HepG2 (cell line): ENCODE data around the gene ALOX12. TPM values are rescaled to one million over a fixed set of nuclear protein-coding genes. Genes with fewer than 3 reads are reported as not detected.

Source experiments
- ATAC-seq: fragments of 200-7000 bp; cut with Tn5 transposase; 3 replicates; pipeline ENCODE4 v1.9.1; 2020; ENCODE audit warnings: mild to moderate bottlenecking, moderate library complexity
- BruUV-seq: library from RNA; stranded (reverse); fragments of 400-500 nt; replicated peaks from 2 replicates; lab custom pipeline; 2021; lab: Mats Ljungman, UMichigan
- CTCF ChIA-PET: fragments of 300-600 bp; formaldehyde crosslinking; extraction: SDS; loops from one replicate; lab custom pipeline; 2021; ENCODE audit warnings: low total read pairs, inconsistent platforms, low intra/inter-chr PET ratio; lab: Yijun Ruan, JAX
- POLR2A ChIA-PET: fragments of 350-600 bp; sonication (Branson Sonifier 250); formaldehyde crosslinking; loops from one replicate; lab custom pipeline; 2020; ENCODE audit warnings: antibody characterized with exemption, inconsistent platforms; lab: Yijun Ruan, JAX
- DNase-seq: peaks from one replicate; pipeline ENCODE4 v3.0.0-alpha.2; 2015; ENCODE audit warnings: low spot score
- FAIRE-seq: peaks from 3 replicates; lab custom pipeline; 2011; peaks lifted over from hg19 to GRCh38; lab: Jason Lieb, UNC
- H2AFZ ChIP-seq: one replicate; pipeline ENCODE4 v1.6.1; 2011; ENCODE audit warnings: low read length, inconsistent platforms
- H3K27ac ChIP-seq: fragments of 300-600 bp; 3 replicates; pipeline ENCODE4 v1.8.0; 2011; ENCODE audit warnings: mixed run types, mild to moderate bottlenecking, mixed read lengths, low read length, inconsistent platforms; ENCODE audit not compliant: insufficient read depth; ENCODE audit errors: extremely low read length
- H3K27me3 ChIP-seq, 2 experiments: fragments of 200-600 bp in 1 of 2; 2 replicates in 1 of 2; 3 replicates in 1 of 2; pipeline versions ENCODE4 v1.6.0 to v1.8.0; 2011; ENCODE audit warnings: low read length in 2 of 2, mild to moderate bottlenecking in 2 of 2, moderate library complexity in 2 of 2, inconsistent platforms in 1 of 2; ENCODE audit not compliant: insufficient read depth in 2 of 2, control insufficient read depth in 1 of 2
- H3K36me3 ChIP-seq, 2 experiments: fragments of 200-600 bp in 1 of 2; replicated peaks in 1 of 2; 2 replicates in 1 of 2; 3 replicates in 1 of 2; pipeline versions ENCODE4 v1.5.1 to v1.8.0; 2011; ENCODE audit warnings: low read length in 2 of 2, inconsistent platforms in 1 of 2; ENCODE audit not compliant: insufficient read depth in 2 of 2, control insufficient read depth in 1 of 2
- H3K4me1 ChIP-seq: 2 replicates; pipeline ENCODE4 v1.5.1; 2012; ENCODE audit warnings: low read length, inconsistent platforms; ENCODE audit not compliant: insufficient read depth
- H3K4me2 ChIP-seq: 2 replicates; pipeline ENCODE4 v1.6.0; 2011; ENCODE audit warnings: low read depth, low read length, inconsistent platforms
- H3K4me3 ChIP-seq, 3 experiments: fragments of 200-600 bp in 1 of 3; sonication (generic), shearing (Covaris generic) in 1 of 3; replicated peaks in 1 of 3; 2 replicates each; pipeline ENCODE4 v1.5.1; 2011 to 2016; ENCODE audit warnings: low read length in 3 of 3, inconsistent platforms in 2 of 3, low read depth in 2 of 3, mild to moderate bottlenecking in 2 of 3, control low read depth in 1 of 3, mixed read lengths in 1 of 3; ENCODE audit not compliant: insufficient read depth in 1 of 3
- H3K79me2 ChIP-seq: one replicate; pipeline ENCODE4 v1.6.1; 2011; ENCODE audit warnings: low read length, inconsistent platforms; ENCODE audit not compliant: insufficient read depth
- H3K9ac ChIP-seq: 2 replicates; pipeline ENCODE4 v1.6.0; 2011; ENCODE audit warnings: mild to moderate bottlenecking, low read depth, low read length, inconsistent platforms; ENCODE audit not compliant: insufficient read depth
- H3K9me3 ChIP-seq: 2 replicates; pipeline ENCODE4 v1.5.1; 2012; ENCODE audit warnings: mild to moderate bottlenecking, low read length
- H4K20me1 ChIP-seq: 2 replicates; pipeline ENCODE4 v1.6.0; 2011; ENCODE audit warnings: inconsistent platforms, mild to moderate bottlenecking, low read length, moderate library complexity; ENCODE audit not compliant: insufficient read depth
- ASH2L ChIP-seq: fragments of 300-600, 200-600 bp; sonication (generic); IDR thresholded peaks from 2 replicates; pipeline ENCODE4 v1.7.0; 2017; ENCODE audit warnings: low read depth, mild to moderate bottlenecking, moderate library complexity, mixed read lengths, low read length; ENCODE audit not compliant: insufficient read length
- CENPT ChIP-seq: sonication (generic); formaldehyde crosslinking; IDR thresholded peaks from 2 replicates; pipeline ENCODE4 v1.8.0; 2022; ENCODE audit warnings: low read depth, mild to moderate bottlenecking, moderate library complexity, missing genetic modification reagents
- FOXA1 ChIP-seq, 2 experiments: fragments of 450-650 bp in 1 of 2; sonication (generic) in 1 of 2; formaldehyde crosslinking in 1 of 2; IDR thresholded peaks; 2 replicates each; pipeline versions ENCODE4 v1.4.0 to v1.6.1; 2016 to 2020; ENCODE audit warnings: missing genetic modification reagents in 1 of 2
- GATAD2A ChIP-seq: IDR thresholded peaks from 2 replicates; pipeline ENCODE4 v1.6.1; 2016
- HIVEP1 ChIP-seq: sonication (generic); formaldehyde crosslinking; IDR thresholded peaks from 2 replicates; pipeline ENCODE4 v1.4.0; 2020; ENCODE audit warnings: mild to moderate bottlenecking, missing genetic modification reagents
- HOXA7 ChIP-seq: sonication (generic); formaldehyde crosslinking; IDR thresholded peaks from 2 replicates; pipeline ENCODE4 v1.8.1; 2022; ENCODE audit warnings: mild to moderate bottlenecking, missing genetic modification reagents, moderate library complexity
- PRMT3 ChIP-seq: sonication (generic); formaldehyde crosslinking; IDR thresholded peaks from 2 replicates; pipeline ENCODE4 v1.8.1; 2022; ENCODE audit warnings: low read depth, mild to moderate bottlenecking, moderate library complexity, missing genetic modification reagents, borderline replicate concordance
- TP53 ChIP-seq: sonication (generic); formaldehyde crosslinking; conservative IDR thresholded peaks from 2 replicates; pipeline ENCODE4 v1.4.0; 2020; ENCODE audit warnings: missing genetic modification reagents
- ZBTB20 ChIP-seq: sonication (generic); formaldehyde crosslinking; IDR thresholded peaks from 2 replicates; pipeline ENCODE4 v1.8.1; 2023; ENCODE audit warnings: missing genetic modification reagents, low read depth, mild to moderate bottlenecking, borderline replicate concordance
- ZNF274 ChIP-seq: sonication (generic); formaldehyde crosslinking; IDR thresholded peaks from 2 replicates; pipeline ENCODE4 v1.5.1; 2020; ENCODE audit warnings: mild to moderate bottlenecking, missing genetic modification reagents
- ZNF335 ChIP-seq: sonication (generic); formaldehyde crosslinking; IDR thresholded peaks from 2 replicates; pipeline ENCODE4 v1.4.0; 2020; ENCODE audit warnings: missing genetic modification reagents
- ZNF605 ChIP-seq: sonication (generic); formaldehyde crosslinking; IDR thresholded peaks from 2 replicates; pipeline ENCODE4 v1.8.0; 2022; ENCODE audit warnings: mild to moderate bottlenecking, missing genetic modification reagents
- ZSCAN31 ChIP-seq: sonication (generic); formaldehyde crosslinking; IDR thresholded peaks from 2 replicates; pipeline ENCODE4 v1.5.0; 2020; ENCODE audit warnings: low read depth, mild to moderate bottlenecking, missing genetic modification reagents
- WGBS: methylation state at CpG from one replicate; pipeline ENCODE4 v1.1.6; 2017; ENCODE audit warnings: low lambda C conversion rate; 5-methylcytosine and 5-hydroxymethylcytosine counted together
- in situ Hi-C: cut with HindIII; loops from 2 replicates; pipeline ENCODE4 v1.10.0; 2017; ENCODE audit warnings: low pct_unique_long_range_greater_than_20kb; ENCODE audit not compliant: extremely low pct_ligation_motif_present
- intact Hi-C: fragments of 100-400 bp; cut with micrococcal nuclease; formaldehyde crosslinking; loops from one replicate; pipeline ENCODE4 v1.10.0; 2022; ENCODE audit not compliant: unreplicated experiment
- polyA plus RNA-seq, 8 experiments: library from polyadenylated mRNA; depleted of rRNA in 3 of 8; stranded (reverse) in 7 of 8; unstranded in 1 of 8; fragments of >200 nt; fragmentation: Illumina TruSeq in 4 of 8; extraction: Trizol in 4 of 8; gene quantifications; 2 replicates each; pipeline versions ENCODE4 v1.2.1 to v1.2.3, GENCODE V29; 2011 to 2016; ENCODE audit warnings: low read depth in 4 of 8, missing spikeins in 1 of 8, mixed read lengths in 1 of 8; ENCODE audit not compliant: insufficient read depth in 1 of 8
- total RNA-seq, 5 experiments: library from RNA; depleted of rRNA; stranded (reverse); fragments of >200 nt; fragmentation: Illumina TruSeq; extraction: Trizol; gene quantifications; 2 replicates each; pipeline ENCODE4 v1.2.3, GENCODE V29; 2016; ENCODE audit warnings: low read depth in 1 of 5
- TF ChIP-seq, protein P1 (sequence below): sonication (generic); formaldehyde crosslinking; IDR thresholded peaks from 2 replicates; pipeline ENCODE4 v1.5.0; 2020; ENCODE audit warnings: missing genetic modification reagents
- TF ChIP-seq, protein P2 (sequence below): sonication (generic); formaldehyde crosslinking; IDR thresholded peaks from 2 replicates; pipeline ENCODE4 v1.4.0; 2020; ENCODE audit warnings: missing genetic modification reagents, borderline replicate concordance
- TF ChIP-seq, protein P3 (sequence below): IDR thresholded peaks from 2 replicates; pipeline ENCODE4 v1.6.1; 2016; ENCODE audit warnings: missing genetic modification reagents, missing compliant biosample characterization
- TF ChIP-seq, protein P4 (sequence below): sonication (generic); formaldehyde crosslinking; IDR thresholded peaks from 2 replicates; pipeline ENCODE4 v1.4.0; 2020; ENCODE audit warnings: mild to moderate bottlenecking, low read depth, missing genetic modification reagents

ALOX12 gene
- total and polyA plus RNA-seq, 2 of the 13 experiments (the other 11 are each of a cell fraction or from before 2014, with no cell fraction given): not detected

DNA sequence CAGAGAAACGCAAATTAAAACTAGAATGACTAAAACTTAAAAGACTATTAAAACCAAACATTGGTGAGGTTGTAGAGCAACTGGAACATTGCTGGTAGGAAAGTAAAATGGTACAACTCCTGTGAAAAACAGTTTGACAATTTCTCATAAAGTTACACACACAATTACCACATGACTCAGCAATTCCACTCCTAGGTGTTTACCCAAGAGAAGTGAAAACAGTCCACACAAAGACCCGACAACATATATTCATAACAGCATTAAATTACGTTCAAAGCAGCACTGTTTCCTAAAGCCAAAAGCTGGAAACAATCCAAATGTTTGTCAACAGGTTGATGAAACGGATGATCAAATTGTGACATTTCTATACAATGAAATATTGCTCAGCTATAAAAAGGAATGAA, 26.5 kb upstream of the ALOX12 start (continued):
- TF ChIP-seq PRMT3 (no peak), GATAD2A (CRISPR knock-in tag) (0 out of 2 replicates have a peak, but pooled peaks have one; percentile 9), ZSCAN31 (CRISPR knock-in tag) (no peak), ZNF274 (CRISPR knock-in tag) (no peak), HIVEP1 (CRISPR knock-in tag) (no peak)
- TF ChIP-seq, protein P1, sequence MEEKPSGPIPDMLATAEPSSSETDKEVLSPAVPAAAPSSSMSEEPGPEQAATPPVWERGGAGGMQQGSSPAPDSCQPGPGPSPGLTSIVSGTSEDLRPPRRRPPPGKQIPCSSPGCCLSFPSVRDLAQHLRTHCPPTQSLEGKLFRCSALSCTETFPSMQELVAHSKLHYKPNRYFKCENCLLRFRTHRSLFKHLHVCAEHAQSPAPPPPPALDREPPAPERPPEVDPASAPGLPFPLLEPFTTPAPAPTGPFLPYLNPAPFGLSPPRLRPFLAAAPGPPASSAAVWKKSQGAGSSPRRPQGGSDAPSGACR (CRISPR knock-in tag): no peak
- TF ChIP-seq, all 625 proteins: peak for 7

DNA sequence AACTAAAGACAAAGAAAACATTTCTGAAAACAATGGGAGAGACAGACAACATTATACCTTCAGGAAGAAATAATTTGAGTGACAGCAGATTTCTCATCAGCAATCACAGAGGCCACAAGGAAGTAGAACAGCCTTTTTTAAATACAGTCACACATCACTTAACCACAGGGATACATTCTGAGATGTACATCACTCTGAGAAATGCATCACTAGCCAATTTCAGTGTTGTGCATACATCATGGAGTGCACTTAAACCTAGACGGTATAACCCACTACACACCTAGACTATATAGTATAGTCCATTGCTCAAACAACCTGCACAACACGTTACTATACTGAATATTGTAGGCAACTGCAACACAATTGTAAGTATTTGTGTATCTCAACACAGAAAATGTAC, 24.9 kb upstream of the ALOX12 start:
- Histone ChIP-seq H3K36me3 (no peaks in the 10 kb centered on the region), H3K79me2 (no peaks in the 10 kb centered on the region), H2AFZ (no peak overlapping the region), H4K20me1 (no peaks in the 10 kb centered on the region), H3K9ac (no peak overlapping the region), H3K4me1 (peaks cover 8% of the 10 kb centered on the region), H3K4me2 (no peak overlapping the region), H3K9me3 (no peaks in the 10 kb centered on the region), H3K27me3 (no peaks in the 10 kb centered on the region), H3K27ac (no peak overlapping the region), H3K4me3 (no peak overlapping the region)
- DNase-seq: no peak
- BruUV-seq: no TSS peak
- FAIRE-seq: no peak
- CTCF ChIA-PET: no interaction called here
- in situ Hi-C loops: no loop called here
- POLR2A ChIA-PET: no interaction called here
- intact Hi-C loops: no loop called here
- ATAC-seq: no peak
- WGBS: 38% methylated on average over 2 of the region's 2 CpGs
- TF ChIP-seq ZNF605 (CRISPR knock-in tag) (no peak), CENPT (CRISPR knock-in tag) (no peak), TP53 (no peak), ZNF335 (no peak), ASH2L (no peak), FOXA1 (IDR thresholded peaks at IDR 0.05) (no peak), FOXA1 (CRISPR knock-in tag; IDR thresholded peaks at IDR 0.05) (no peak), HOXA7 (CRISPR knock-in tag) (no peak), ZBTB20 (CRISPR knock-in tag) (no peak)
- TF ChIP-seq, protein P2, sequence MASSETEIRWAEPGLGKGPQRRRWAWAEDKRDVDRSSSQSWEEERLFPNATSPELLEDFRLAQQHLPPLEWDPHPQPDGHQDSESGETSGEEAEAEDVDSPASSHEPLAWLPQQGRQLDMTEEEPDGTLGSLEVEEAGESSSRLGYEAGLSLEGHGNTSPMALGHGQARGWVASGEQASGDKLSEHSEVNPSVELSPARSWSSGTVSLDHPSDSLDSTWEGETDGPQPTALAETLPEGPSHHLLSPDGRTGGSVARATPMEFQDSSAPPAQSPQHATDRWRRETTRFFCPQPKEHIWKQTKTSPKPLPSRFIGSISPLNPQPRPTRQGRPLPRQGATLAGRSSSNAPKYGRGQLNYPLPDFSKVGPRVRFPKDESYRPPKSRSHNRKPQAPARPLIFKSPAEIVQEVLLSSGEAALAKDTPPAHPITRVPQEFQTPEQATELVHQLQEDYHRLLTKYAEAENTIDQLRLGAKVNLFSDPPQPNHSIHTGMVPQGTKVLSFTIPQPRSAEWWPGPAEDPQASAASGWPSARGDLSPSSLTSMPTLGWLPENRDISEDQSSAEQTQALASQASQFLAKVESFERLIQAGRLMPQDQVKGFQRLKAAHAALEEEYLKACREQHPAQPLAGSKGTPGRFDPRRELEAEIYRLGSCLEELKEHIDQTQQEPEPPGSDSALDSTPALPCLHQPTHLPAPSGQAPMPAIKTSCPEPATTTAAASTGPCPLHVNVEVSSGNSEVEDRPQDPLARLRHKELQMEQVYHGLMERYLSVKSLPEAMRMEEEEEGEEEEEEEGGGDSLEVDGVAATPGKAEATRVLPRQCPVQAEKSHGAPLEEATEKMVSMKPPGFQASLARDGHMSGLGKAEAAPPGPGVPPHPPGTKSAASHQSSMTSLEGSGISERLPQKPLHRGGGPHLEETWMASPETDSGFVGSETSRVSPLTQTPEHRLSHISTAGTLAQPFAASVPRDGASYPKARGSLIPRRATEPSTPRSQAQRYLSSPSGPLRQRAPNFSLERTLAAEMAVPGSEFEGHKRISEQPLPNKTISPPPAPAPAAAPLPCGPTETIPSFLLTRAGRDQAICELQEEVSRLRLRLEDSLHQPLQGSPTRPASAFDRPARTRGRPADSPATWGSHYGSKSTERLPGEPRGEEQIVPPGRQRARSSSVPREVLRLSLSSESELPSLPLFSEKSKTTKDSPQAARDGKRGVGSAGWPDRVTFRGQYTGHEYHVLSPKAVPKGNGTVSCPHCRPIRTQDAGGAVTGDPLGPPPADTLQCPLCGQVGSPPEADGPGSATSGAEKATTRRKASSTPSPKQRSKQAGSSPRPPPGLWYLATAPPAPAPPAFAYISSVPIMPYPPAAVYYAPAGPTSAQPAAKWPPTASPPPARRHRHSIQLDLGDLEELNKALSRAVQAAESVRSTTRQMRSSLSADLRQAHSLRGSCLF: no peak
- TF ChIP-seq, protein P3, sequence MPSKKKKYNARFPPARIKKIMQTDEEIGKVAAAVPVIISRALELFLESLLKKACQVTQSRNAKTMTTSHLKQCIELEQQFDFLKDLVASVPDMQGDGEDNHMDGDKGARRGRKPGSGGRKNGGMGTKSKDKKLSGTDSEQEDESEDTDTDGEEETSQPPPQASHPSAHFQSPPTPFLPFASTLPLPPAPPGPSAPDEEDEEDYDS (CRISPR knock-in tag): no peak
- TF ChIP-seq, protein P4, sequence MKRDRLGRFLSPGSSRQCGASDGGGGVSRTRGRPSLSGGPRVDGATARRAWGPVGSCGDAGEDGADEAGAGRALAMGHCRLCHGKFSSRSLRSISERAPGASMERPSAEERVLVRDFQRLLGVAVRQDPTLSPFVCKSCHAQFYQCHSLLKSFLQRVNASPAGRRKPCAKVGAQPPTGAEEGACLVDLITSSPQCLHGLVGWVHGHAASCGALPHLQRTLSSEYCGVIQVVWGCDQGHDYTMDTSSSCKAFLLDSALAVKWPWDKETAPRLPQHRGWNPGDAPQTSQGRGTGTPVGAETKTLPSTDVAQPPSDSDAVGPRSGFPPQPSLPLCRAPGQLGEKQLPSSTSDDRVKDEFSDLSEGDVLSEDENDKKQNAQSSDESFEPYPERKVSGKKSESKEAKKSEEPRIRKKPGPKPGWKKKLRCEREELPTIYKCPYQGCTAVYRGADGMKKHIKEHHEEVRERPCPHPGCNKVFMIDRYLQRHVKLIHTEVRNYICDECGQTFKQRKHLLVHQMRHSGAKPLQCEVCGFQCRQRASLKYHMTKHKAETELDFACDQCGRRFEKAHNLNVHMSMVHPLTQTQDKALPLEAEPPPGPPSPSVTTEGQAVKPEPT (CRISPR knock-in tag): no peak
